OCI-LY7 (cell line): ENCODE data around the gene VPS37D. TPM values are rescaled to one million over a fixed set of nuclear protein-coding genes. Genes with fewer than 3 reads are reported as not detected.

ENCODE experiments used
- BruUV-seq: library from RNA; stranded (reverse); fragments of 400-500 nt; replicated peaks from 2 replicates; lab custom pipeline; 2021; lab: Mats Ljungman, UMichigan
- CTCF ChIA-PET: fragments of 300-600 bp; sonication (Branson Sonifier 250); formaldehyde crosslinking; loops from one replicate; lab custom pipeline; 2022; ENCODE audit warnings: antibody characterized with exemption; ENCODE audit not compliant: unreplicated experiment; lab: Charles Lee
- POLR2A ChIA-PET: fragments of 300-600 bp; sonication (Branson Sonifier 250); formaldehyde crosslinking; loops from one replicate; lab custom pipeline; 2022; ENCODE audit warnings: antibody characterized with exemption; lab: Charles Lee
- DNase-seq: peaks from one replicate; pipeline ENCODE4 v3.0.0-alpha.2; 2015; ENCODE audit warnings: low spot score
- H2AFZ ChIP-seq: fragments of 200-600 bp; sonication (generic), shearing (Covaris generic); 2 replicates; pipeline ENCODE4 v1.6.1; 2014; ENCODE audit warnings: mild to moderate bottlenecking, antibody characterized with exemption, low read length, moderate library complexity
- H3K27ac ChIP-seq: fragments of 200-600 bp; sonication (generic); 2 replicates; pipeline ENCODE4 v1.5.1; 2014; ENCODE audit warnings: mixed run types, low read depth, mild to moderate bottlenecking, moderate library complexity, low read length, inconsistent platforms; ENCODE audit not compliant: poor library complexity, severe bottlenecking
- H3K36me3 ChIP-seq: fragments of 200-600 bp; sonication (generic); 2 replicates; pipeline ENCODE4 v1.6.1; 2014; ENCODE audit warnings: mild to moderate bottlenecking, antibody characterized with exemption, low read length, moderate library complexity, mixed read lengths; ENCODE audit not compliant: insufficient read depth
- H3K4me1 ChIP-seq: fragments of 200-600 bp; sonication (generic); 2 replicates; pipeline ENCODE4 v1.5.1; 2014; ENCODE audit warnings: mild to moderate bottlenecking, low read length; ENCODE audit not compliant: insufficient read depth, poor library complexity, severe bottlenecking
- H3K4me2 ChIP-seq: fragments of 200-600 bp; sonication (generic); 2 replicates; pipeline ENCODE4 v1.6.1; 2014; ENCODE audit warnings: mild to moderate bottlenecking, low read length
- H3K4me3 ChIP-seq: fragments of 200-600 bp; sonication (generic); 2 replicates; pipeline ENCODE4 v1.5.1; 2014; ENCODE audit warnings: mild to moderate bottlenecking, low read depth, low read length; ENCODE audit not compliant: poor library complexity, severe bottlenecking
- H3K79me2 ChIP-seq: fragments of 200-600 bp; sonication (generic); 2 replicates; pipeline ENCODE4 v1.6.1; 2016; ENCODE audit warnings: low read depth, mild to moderate bottlenecking, low read length, moderate library complexity, mixed read lengths; ENCODE audit not compliant: insufficient read depth
- H3K9me2 ChIP-seq: fragments of 200-600 bp; sonication (generic); 2 replicates; pipeline ENCODE4 v1.6.1; 2016; ENCODE audit warnings: mild to moderate bottlenecking, low read length, mixed read lengths; ENCODE audit not compliant: insufficient read depth
- H3K9me3 ChIP-seq: fragments of 200-600 bp; sonication (generic); 2 replicates; pipeline ENCODE4 v1.6.1; 2014; ENCODE audit warnings: mild to moderate bottlenecking, mixed run types, low read length, mixed read lengths
- H4K20me1 ChIP-seq: fragments of 200-600 bp; sonication (generic); 2 replicates; pipeline ENCODE4 v1.6.1; 2014; ENCODE audit warnings: mild to moderate bottlenecking, antibody characterized with exemption, low read length, moderate library complexity, mixed read lengths; ENCODE audit not compliant: insufficient read depth
- CTCF ChIP-seq: fragments of 200-600 bp; sonication (generic); conservative IDR thresholded peaks from 2 replicates; pipeline ENCODE4 v1.5.1; 2014; ENCODE audit warnings: mild to moderate bottlenecking, antibody characterized with exemption, low read length, moderate library complexity, mixed read lengths
- EZH2phosphoT487 ChIP-seq: fragments of 200-600 bp; sonication (generic); IDR thresholded peaks from 2 replicates; pipeline ENCODE4 v1.6.1; 2018; ENCODE audit warnings: low read depth, borderline replicate concordance, mild to moderate bottlenecking, mixed run types, antibody characterized with exemption, low read length, moderate library complexity, mixed read lengths
- intact Hi-C: fragments of 100-400 bp; cut with micrococcal nuclease; formaldehyde crosslinking; loops from one replicate; pipeline ENCODE4 v1.10.0; 2022; ENCODE audit not compliant: unreplicated experiment
- total RNA-seq, 2 experiments: library from RNA; depleted of rRNA in 1 of 2; stranded (reverse); fragments of >200 nt in 1 of 2; shearing (Covaris generic) in 1 of 2; gene quantifications; 2 replicates each; pipeline ENCODE4 v1.2.3, GENCODE V29; 2014 to 2022

Gene VPS37D
- total RNA-seq, 2 experiments from 2014 or later: 5.3 TPM

- no peak overlapping the region for H3K4me3 ChIP-seq
- no peak for TF ChIP-seq CTCF
- no peak for TF ChIP-seq EZH2phosphoT487
- ChIA-PET POLR2A (no interaction called here), CTCF (no interaction called here)
- no peaks in the 10 kb centered on the region for H3K9me2 ChIP-seq
- no peaks in the 10 kb centered on the region for H3K36me3 ChIP-seq
- DNase-seq: peak; percentile 54
- peak overlapping the region; percentile 9; the same call in 1 of the 2 replicates for H3K4me2 ChIP-seq
- H3K79me2 ChIP-seq: no peaks in the 10 kb centered on the region
- H3K9me3 ChIP-seq: no peaks in the 10 kb centered on the region
- BruUV-seq: no TSS peak
- no peak overlapping the region for H3K27ac ChIP-seq
- H3K4me1 ChIP-seq: peaks cover 28% of the 10 kb centered on the region
- no peaks in the 10 kb centered on the region for H4K20me1 ChIP-seq
- intact Hi-C loops: no loop called here
- no peak overlapping the region for H2AFZ ChIP-seq
These were observed 48.2 kb downstream of the VPS37D start for GRCh38 chr7:73715648-73716317.

- TF ChIP-seq EZH2phosphoT487: no peak
- Histone ChIP-seq H3K9me2 (no peaks in the 10 kb centered on the region), H3K4me3 (no peak overlapping the region), H3K36me3 (no peaks in the 10 kb centered on the region), H3K79me2 (no peaks in the 10 kb centered on the region), H3K4me2 (no peak overlapping the region), H3K9me3 (no peaks in the 10 kb centered on the region), H4K20me1 (no peaks in the 10 kb centered on the region), H3K27ac (no peak overlapping the region), H2AFZ (no peak overlapping the region), H3K4me1 (peaks cover 28% of the 10 kb centered on the region)
- ChIA-PET POLR2A (interaction anchor here (0.6 kb wide), 1 partner anchor 189 kb away, joined by 3 read pairs; no protein-coding TSS in a partner anchor), CTCF (interaction anchor here (0.6 kb wide), 1 partner anchor 102 kb away, joined by 4 read pairs; no protein-coding TSS in a partner anchor)
- intact Hi-C loops: no loop called here
- no peak for DNase-seq
- no TSS peak for BruUV-seq
These were observed 48.8 kb downstream of the VPS37D start for GRCh38 chr7:73716318-73716890.

GRCh38 chr7:73717025-73717807 is 49.6 kb downstream of the VPS37D start:
- ChIA-PET CTCF (interaction anchor here (0.6 kb wide), 1 partner anchor 103 kb away, joined by 4 read pairs; no protein-coding TSS in a partner anchor), POLR2A (interaction anchor here (0.6 kb wide), 1 partner anchor 190 kb away, joined by 3 read pairs; no protein-coding TSS in a partner anchor)
- Histone ChIP-seq H2AFZ (no peak overlapping the region), H3K9me2 (no peaks in the 10 kb centered on the region), H3K4me1 (peaks cover 28% of the 10 kb centered on the region), H3K4me3 (no peak overlapping the region), H3K4me2 (no peak overlapping the region), H3K79me2 (no peaks in the 10 kb centered on the region), H3K9me3 (no peaks in the 10 kb centered on the region), H3K27ac (no peak overlapping the region), H4K20me1 (no peaks in the 10 kb centered on the region), H3K36me3 (no peaks in the 10 kb centered on the region)
- no peak for DNase-seq
- BruUV-seq: no TSS peak
- intact Hi-C loops: no loop called here
- TF ChIP-seq EZH2phosphoT487 (no peak), CTCF (no peak)
